Stomach (tissue), 9 donors: ENCODE data around the gene RINL. TPM values are rescaled to one million over a fixed set of nuclear protein-coding genes. Genes with fewer than 3 reads are reported as not detected.

ENCODE experiments used
- DNase-seq, 2 donors: peaks; one replicate each; pipeline versions ENCODE4 v3.0.0 to v3.0.0-alpha.2; 2013 to 2019
- H3K27ac ChIP-seq, 5 donors: fragments of 200-600 bp in 4 of 5; sonication (generic) in 4 of 5; one replicate each; pipeline ENCODE4 v1.5.1; 2013 to 2019; ENCODE audit warnings: mild to moderate bottlenecking in 1 of 5, moderate library complexity in 1 of 5
- H3K27me3 ChIP-seq, 3 donors: fragments of 200-600 bp; sonication (generic); one replicate each; pipeline ENCODE4 v1.5.1; 2017 to 2019; ENCODE audit warnings: mixed run types in 1 of 3
- H3K36me3 ChIP-seq, 4 donors: fragments of 200-600 bp; sonication (generic); 1 replicate in 3 of 4; 2 replicates in 1 of 4; pipeline ENCODE4 v1.5.1; 2016 to 2019
- H3K4me1 ChIP-seq, 4 donors: fragments of 200-600 bp; sonication (generic); one replicate each; pipeline ENCODE4 v1.5.1; 2016 to 2019
- H3K4me3 ChIP-seq, 4 donors: fragments of 200-600 bp; sonication (generic) in 3 of 4; one replicate each; pipeline ENCODE4 v1.5.1; 2016 to 2019; ENCODE audit warnings: mild to moderate bottlenecking in 1 of 4
- H3K9me3 ChIP-seq, 4 donors: fragments of 200-600 bp; sonication (generic); one replicate each; pipeline ENCODE4 v1.5.1; 2016 to 2019
- CTCF ChIP-seq, 7 experiments: fragments of 450-650 bp in 4 of 7; fragments of 200-600 bp in 3 of 7; sonication (generic) in 3 of 7; IDR thresholded peaks; one replicate each; pipeline ENCODE4 v1.5.1; 2016 to 2019; ENCODE audit warnings: antibody characterized with exemption in 7 of 7, control low read depth in 2 of 7, mild to moderate bottlenecking in 1 of 7
- EP300 ChIP-seq: sonication (generic); formaldehyde crosslinking; IDR thresholded peaks from one replicate; pipeline ENCODE4 v1.6.1; 2017; ENCODE audit warnings: antibody characterized with exemption
- POLR2A ChIP-seq, 4 donors: fragments of 450-650 bp; IDR thresholded peaks; one replicate each; pipeline ENCODE4 v1.6.1; 2016; ENCODE audit warnings: antibody characterized with exemption in 4 of 4, control low read depth in 2 of 4, mild to moderate bottlenecking in 1 of 4, moderate library complexity in 1 of 4
- POLR2AphosphoS5 ChIP-seq, 3 donors: sonication (generic); formaldehyde crosslinking; IDR thresholded peaks; one replicate each; pipeline ENCODE4 v1.6.1; 2016; ENCODE audit warnings: antibody characterized with exemption in 3 of 3
- WGBS, 5 donors: extraction: QIAGEN DNeasy Blood & Tissue Kit in 3 of 5; methylation state at CpG; one replicate each; pipeline versions ENCODE4 v1.1.5 to v1.1.7; 2013 to 2018; 5-methylcytosine and 5-hydroxymethylcytosine counted together
- intact Hi-C: fragments of 100-400 bp; cut with DNase I; formaldehyde crosslinking; loops from one replicate; pipeline ENCODE4 v1.15.1; 2023; ENCODE audit warnings: low total_unique reads
- polyA plus RNA-seq, 3 donors: library from polyadenylated mRNA; stranded (reverse); fragments of 200-250 nt; gene quantifications; one replicate each; pipeline ENCODE4 v1.2.3, GENCODE V29; 2013
- total RNA-seq, 5 donors: library from RNA; depleted of rRNA; stranded (reverse); fragments of >200 nt; gene quantifications; one replicate each; pipeline versions ENCODE4 v1.1.0 to v1.2.3, GENCODE V29; 2014 to 2016
- donor health status: healthy with polysubstance abuse.
- donor health status: Bipolar disorder and iron deficiency.
- donor health status: healthy.

The RINL gene
- total and polyA plus RNA-seq, 8 donors: 1.8 to 10.0 (median 6.9) TPM; not detected in 1

- Histone ChIP-seq H3K27me3 (peaks cover 0 to 18% (median 12%) of the 10 kb centered on the region in 3 donors), H3K27ac (no peak overlapping the region), H3K36me3 (peaks cover 33 to 55% (median 49%) of the 10 kb centered on the region in 4 donors), H3K4me1 (peaks cover 0 to 12% (median 0%) of the 10 kb centered on the region in 4 donors), H3K4me3 (no peak overlapping the region), H3K9me3 (no peaks in the 10 kb centered on the region)
- intact Hi-C loops: no loop called here
- no peak for TF ChIP-seq EP300
- no peak for TF ChIP-seq POLR2A (IDR thresholded peaks at IDR 0.05)
- TF ChIP-seq CTCF (IDR thresholded peaks at IDR 0.05): no peak
- TF ChIP-seq POLR2AphosphoS5 (IDR thresholded peaks at IDR 0.05): no peak
- no peak for DNase-seq
- 93 to 97% (median 96%) methylated on average over 12 of the region's 12 CpGs for WGBS, 5 donors
These were observed 29.6 kb upstream of the RINL start for GRCh38 chr19:38907670-38908069.

- Histone ChIP-seq H3K4me3 (no peak overlapping the region), H3K4me1 (peaks cover 0 to 12% (median under 1%) of the 10 kb centered on the region in 4 donors), H3K27me3 (peaks cover 0 to 15% (median 11%) of the 10 kb centered on the region in 3 donors), H3K9me3 (no peaks in the 10 kb centered on the region), H3K27ac (no peak overlapping the region), H3K36me3 (peaks cover 33 to 55% (median 49%) of the 10 kb centered on the region in 4 donors)
- TF ChIP-seq EP300: no peak
- TF ChIP-seq POLR2AphosphoS5 (IDR thresholded peaks at IDR 0.05): no peak
- TF ChIP-seq POLR2A (IDR thresholded peaks at IDR 0.05): no peak
- TF ChIP-seq CTCF (IDR thresholded peaks at IDR 0.05): no peak
- intact Hi-C loops: no loop called here
- no peak for DNase-seq
- WGBS, 5 donors: 88 to 97% (median 94%) methylated on average over 21 to 29 of the region's 29 CpGs
These were observed 29.2 kb upstream of the RINL start for GRCh38 chr19:38907227-38907626.

DNA sequence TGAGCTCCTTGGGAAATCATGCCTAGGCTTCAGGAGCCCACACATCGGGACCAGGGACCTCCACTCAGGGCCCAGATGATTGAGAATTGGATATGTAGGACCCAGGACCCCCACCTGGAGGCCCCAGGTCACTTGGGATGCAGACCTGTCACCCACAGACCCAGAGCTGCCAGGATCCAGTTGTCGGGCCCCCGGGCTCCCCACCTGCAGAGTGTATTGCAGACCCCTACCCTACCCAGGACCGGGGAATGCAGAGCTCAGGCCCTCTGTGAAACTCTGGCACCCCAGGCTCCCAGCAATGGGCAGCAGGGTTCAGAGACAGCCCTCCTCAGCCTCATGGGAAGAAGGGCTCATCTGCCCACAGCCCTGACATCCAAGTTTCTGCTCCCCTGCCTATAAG lies 27.5 kb upstream of the RINL start:
- DNase-seq: no peak
- H3K27ac ChIP-seq: no peak overlapping the region
- H3K27me3 ChIP-seq: no peaks in the 10 kb centered on the region
- no peak for TF ChIP-seq POLR2AphosphoS5 (IDR thresholded peaks at IDR 0.05)
- no peak for TF ChIP-seq EP300
- no peak for TF ChIP-seq POLR2A (IDR thresholded peaks at IDR 0.05)
- TF ChIP-seq CTCF (IDR thresholded peaks at IDR 0.05): no peak
- H3K9me3 ChIP-seq: no peaks in the 10 kb centered on the region
- WGBS, 5 donors: 95 to 100% (median 99%) methylated on average over 1 to 4 of the region's 4 CpGs
- peaks cover 5 to 16% (median 12%) of the 10 kb centered on the region in 4 donors for H3K4me1 ChIP-seq
- H3K36me3 ChIP-seq: peaks cover 33 to 55% (median 49%) of the 10 kb centered on the region in 4 donors
- intact Hi-C loops: no loop called here
- H3K4me3 ChIP-seq: no peak overlapping the region

DNA sequence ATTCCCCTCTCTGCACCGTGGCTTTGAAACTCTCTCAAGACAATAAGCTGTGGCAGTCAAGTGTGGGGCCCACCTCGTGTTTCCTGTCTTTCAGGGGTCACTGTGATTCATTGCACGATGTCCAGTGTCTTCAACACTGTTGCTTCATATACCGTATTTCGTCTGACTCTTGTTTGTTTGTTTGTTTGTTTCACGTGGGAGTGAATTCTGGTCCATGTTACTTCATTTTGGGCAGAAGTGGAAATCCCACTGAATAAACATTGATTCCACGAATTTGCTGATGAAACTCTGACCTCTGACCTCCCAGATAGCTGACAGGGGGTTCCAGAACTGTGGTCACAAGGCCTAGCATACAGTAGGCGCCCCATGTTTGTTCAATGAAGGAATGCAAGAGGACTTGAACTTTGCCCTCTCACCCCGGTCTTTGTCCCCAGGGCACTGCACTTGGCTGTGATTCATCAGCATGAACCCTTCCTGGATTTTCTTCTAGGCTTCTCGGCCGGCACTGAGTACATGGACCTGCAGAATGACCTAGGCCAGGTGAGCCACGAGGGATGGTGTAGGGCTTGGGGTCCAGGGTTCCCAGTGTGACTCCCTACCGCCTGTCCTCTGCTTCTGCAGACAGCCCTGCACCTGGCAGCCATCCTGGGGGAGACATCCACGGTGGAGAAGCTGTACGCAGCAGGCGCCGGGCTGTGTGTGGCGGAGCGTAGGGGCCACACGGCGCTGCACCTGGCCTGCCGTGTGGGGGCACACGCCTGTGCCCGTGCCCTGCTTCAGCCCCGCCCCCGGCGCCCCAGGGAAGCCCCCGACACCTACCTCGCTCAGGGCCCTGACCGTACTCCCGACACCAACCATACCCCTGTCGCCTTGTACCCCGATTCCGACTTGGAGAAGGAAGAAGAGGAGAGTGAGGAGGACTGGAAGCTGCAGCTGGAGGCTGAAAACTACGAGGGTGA lies 26.8 kb upstream of the RINL start:
- 87 to 90% (median 88%) methylated on average over 32 to 35 of the region's 35 CpGs for WGBS, 5 donors
- Histone ChIP-seq H3K4me1 (peaks cover 5 to 20% (median 15%) of the 10 kb centered on the region in 4 donors), H3K4me3 (no peak overlapping the region), H3K36me3 (peaks cover 33 to 55% (median 49%) of the 10 kb centered on the region in 4 donors), H3K9me3 (no peaks in the 10 kb centered on the region), H3K27me3 (no peaks in the 10 kb centered on the region), H3K27ac (no peak overlapping the region)
- no peak for DNase-seq
- no peak for TF ChIP-seq CTCF (IDR thresholded peaks at IDR 0.05)
- no peak for TF ChIP-seq POLR2AphosphoS5 (IDR thresholded peaks at IDR 0.05)
- no peak for TF ChIP-seq EP300
- no peak for TF ChIP-seq POLR2A (IDR thresholded peaks at IDR 0.05)
- intact Hi-C loops: no loop called here
